Activated gamma-delta T cell (primary cell): ENCODE results near the gene PSG1.
"Not testable (repeated sequence)": the region's sequence is repeated elsewhere in the genome, so short reads cannot be mapped to it uniquely, and the experiment has no call there.

Experiments used
- DNase-seq: peaks from one replicate; lab custom pipeline; 2025; lab: John Stamatoyannopoulos, UW
- total RNA-seq, 2 donors: gene quantifications; one replicate each; lab custom pipeline; 2026; lab: John Stamatoyannopoulos, UW

Gene PSG1
- total RNA-seq = 0 to 0.04 reads per million in 2 donors

DNA sequence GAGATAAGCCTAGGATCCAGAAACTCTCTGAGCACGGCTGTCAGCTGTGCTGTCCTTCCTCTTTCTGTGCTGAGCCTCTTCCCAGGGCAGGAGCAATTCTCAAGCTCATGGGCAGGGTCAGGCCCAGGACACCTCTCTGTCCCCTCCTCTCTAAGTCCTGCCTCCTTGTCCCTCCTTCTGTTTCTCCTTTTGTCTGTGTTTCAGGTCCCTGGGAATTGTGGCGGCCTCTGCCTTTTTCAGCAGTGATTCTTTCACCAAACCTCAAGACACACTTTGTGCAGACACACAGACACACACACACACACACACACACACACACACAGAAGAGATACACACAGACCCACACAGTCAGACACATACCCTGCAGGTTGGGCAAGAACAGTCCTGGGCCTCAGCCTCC is at the start of gene PSG1:
TSS of gene PSG1 (minus strand) at position 101 of the 400 bp plus-strand sequence. CDS start 132 bp downstream, outside the sequence.
- no peak for DNase-seq

DNA sequence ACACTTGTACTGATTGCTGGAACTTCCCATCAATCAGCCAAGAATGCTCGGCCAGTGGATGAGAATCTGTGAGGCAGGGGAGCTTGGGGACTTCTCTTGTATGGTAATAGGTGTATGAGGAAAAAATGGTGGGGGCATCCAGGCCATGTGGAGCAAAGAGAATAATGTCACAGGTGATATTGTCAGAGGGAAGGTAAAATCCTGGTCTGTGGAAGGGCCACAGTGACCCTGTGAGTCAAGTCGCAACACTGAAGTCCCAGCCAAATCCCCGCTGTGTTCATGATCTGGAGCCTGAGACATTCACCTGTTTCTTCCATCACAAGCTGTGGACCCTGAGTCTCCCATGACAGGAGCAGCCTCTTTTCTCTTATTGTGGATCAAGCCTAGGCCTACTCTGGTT is 49.4 kb upstream of the PSG1 start:
- no peak for DNase-seq

- DNase-seq = no peak
Measured at GRCh38 chr19:42926781-42927180, 47.3 kb upstream of the PSG1 start.

- DNase-seq = not testable (repeated sequence)
Measured at GRCh38 chr19:42923106-42923505, 43.6 kb upstream of the PSG1 start.

- not testable (repeated sequence) for DNase-seq
Measured at GRCh38 chr19:42920971-42921370, 41.5 kb upstream of the PSG1 start.

GRCh38 chr19:42919757-42920079 is 40.2 kb upstream of the PSG1 start:
- DNase-seq = no peak

- DNase-seq = not testable (repeated sequence)
Measured at GRCh38 chr19:42919070-42919756, 39.7 kb upstream of the PSG1 start.

DNA sequence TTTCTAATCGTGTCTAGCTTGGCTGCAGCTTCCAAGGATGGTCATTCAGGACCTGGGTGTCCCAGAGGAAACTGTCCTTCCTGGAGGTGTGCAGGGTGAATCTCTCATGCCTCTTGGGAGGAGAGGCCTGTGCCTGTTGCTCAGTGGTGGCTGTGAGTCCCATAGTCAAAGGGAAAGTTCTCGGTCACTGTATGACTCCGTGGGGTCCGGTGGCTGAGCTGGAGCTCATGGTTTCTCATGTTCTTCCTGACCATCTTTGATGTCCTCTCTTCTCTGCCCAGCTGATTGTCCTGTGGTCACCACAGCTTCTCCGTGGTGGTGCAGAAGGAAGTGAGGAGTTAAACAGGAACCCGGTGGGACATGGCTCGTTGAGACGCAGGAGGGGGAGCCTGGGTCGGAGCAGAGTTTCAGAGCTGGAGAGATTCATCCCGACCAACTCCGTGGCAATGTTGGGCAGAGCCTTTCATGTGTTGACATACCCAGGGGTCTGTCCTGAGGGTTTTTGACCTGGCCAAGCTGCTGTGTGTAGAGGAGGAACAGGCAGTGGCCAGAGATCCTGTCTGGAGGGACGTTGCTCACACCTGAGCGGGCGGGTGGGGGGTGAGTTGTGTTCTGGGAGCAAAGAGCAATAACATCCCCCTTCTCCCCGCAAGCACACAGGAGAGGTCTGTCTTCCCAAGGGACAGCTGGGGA is 39.0 kb upstream of the PSG1 start:
- not testable (repeated sequence) for DNase-seq

- not testable (repeated sequence) for DNase-seq
Measured at GRCh38 chr19:42917634-42918033, 38.1 kb upstream of the PSG1 start, which contains the start of gene PSG6. Gene PSG6 (minus strand): TSS chr19:42917894. CDS start chr19:42917792, 102 bp downstream.

DNA sequence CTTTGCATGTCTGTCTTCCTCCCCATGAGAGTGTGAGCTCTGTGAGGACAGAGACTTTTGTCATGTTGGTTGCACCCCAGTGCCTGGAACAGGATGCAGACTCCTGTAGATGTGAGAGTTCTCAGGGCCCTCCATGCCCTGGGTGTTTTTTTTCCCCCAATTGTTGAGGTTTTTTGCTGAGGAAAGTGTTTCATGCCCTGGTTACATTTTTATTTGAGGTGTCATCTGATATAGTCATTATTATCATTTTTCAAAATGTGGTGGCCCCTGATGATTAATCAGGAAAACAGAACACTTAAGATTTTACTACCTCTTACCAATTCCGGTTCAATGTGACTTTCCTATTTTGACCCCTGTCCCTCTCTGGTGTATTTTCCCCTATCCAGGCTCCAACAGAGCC is 37.4 kb upstream of the PSG1 start:
- not testable (repeated sequence) for DNase-seq

DNA sequence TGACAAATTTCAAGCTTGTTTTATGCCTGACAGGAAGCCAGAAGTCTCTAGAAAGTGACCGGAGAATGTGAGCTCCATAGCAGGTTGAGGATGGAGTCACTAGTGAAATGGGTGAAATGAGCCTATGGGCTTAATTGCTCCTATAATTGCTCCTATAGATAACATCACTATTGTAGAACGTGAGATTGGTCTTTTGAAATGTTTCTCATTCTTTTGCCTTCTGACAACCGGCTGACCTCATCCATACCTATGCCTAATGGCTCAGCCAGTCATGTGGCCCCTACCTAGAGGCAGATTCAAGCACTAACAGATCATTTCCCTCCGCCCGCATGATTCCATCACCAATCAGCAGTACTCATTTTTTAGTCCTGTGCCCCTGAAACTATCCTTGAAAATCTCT is 34.0 kb upstream of the PSG1 start:
- not testable (repeated sequence) for DNase-seq

- not testable (repeated sequence) for DNase-seq
Measured at GRCh38 chr19:42912941-42913340, 33.4 kb upstream of the PSG1 start.

DNA sequence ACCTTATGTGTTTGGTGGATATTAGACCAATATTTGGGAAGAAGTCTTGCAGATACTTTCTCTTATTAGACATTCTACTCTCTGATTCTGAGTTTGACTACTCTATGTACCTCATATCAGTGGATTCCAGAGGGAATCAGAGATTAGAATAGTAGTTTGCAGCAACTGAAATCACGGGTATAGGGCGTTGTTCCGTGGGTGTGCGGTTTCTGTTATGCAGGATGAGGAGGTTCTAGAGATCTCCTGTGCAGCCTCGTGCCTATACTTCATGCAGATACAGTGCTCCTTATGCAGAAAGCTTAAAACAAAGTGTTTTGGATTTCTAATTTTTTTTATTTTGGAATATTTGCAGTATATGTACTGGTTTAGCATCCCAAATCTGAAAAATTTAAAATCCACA is 32.2 kb upstream of the PSG1 start:
- DNase-seq = not testable (repeated sequence)

GRCh38 chr19:42906162-42906561 is 26.6 kb upstream of the PSG1 start:
- not testable (repeated sequence) for DNase-seq

DNA sequence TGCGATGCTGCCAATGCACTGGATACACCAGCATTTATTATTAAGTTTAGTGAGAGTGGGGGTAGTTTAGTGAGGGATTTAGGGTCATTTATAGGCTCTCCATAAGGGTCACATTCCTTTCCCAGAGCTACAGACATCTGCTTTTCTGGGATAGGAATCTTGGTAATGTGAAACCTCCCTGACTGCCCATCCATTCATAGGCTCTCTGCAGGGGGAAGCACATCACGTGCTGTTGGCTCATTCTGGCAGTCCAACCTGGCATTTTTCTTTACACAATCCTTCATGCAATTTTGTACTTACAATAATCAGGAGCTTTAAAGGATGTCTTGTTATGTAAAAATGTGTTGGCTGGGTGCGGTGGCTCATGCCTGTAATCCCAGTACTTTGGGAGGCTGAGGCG is 21.0 kb upstream of the PSG1 start:
- DNase-seq = not testable (repeated sequence)

DNA sequence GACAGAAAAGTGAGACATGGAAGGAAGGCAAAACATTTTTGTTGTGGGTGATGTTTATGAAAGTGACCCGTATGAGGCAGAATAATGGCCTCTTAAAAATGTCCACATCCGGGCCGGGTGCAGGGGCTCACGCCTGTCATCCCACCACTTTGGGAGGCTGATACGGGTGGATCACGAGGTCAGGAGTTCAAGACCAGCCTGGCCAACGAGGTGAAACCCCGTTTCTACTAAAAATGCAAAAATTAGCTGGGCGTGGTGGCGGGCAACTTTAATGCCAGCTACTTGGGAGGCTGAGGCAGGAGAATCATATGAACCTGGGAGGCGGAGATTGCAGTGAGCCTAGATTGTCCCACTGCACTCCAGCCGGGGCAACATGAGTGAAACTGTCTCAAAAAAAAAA is 20.2 kb upstream of the PSG1 start:
- DNase-seq = not testable (repeated sequence)

DNA sequence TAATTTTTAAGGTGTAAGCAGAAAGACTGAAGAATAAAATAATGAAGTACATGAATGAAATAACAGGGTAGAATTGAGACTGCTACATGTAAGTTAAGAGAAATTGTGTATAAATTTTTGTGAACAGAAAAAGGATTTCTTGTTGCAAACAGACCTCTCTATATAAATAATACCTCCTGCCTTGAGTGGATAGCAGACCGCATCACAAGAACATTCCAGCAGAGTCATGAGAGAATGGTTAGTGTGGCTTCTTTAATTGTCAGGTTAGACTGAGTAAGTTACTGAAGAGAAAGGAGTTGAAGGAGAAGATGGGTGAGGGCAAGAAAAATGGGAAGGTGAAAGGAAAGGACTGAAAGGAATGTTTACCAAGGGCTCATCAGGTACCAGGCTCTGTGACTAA is 19.6 kb upstream of the PSG1 start:
- not testable (repeated sequence) for DNase-seq

GRCh38 chr19:42898656-42899055 is 19.1 kb upstream of the PSG1 start:
- not testable (repeated sequence) for DNase-seq

- DNase-seq = not testable (repeated sequence)
Measured at GRCh38 chr19:42897729-42898128, 18.2 kb upstream of the PSG1 start.

- DNase-seq = not testable (repeated sequence)
Measured at GRCh38 chr19:42890446-42890845, 10.9 kb upstream of the PSG1 start.

DNA sequence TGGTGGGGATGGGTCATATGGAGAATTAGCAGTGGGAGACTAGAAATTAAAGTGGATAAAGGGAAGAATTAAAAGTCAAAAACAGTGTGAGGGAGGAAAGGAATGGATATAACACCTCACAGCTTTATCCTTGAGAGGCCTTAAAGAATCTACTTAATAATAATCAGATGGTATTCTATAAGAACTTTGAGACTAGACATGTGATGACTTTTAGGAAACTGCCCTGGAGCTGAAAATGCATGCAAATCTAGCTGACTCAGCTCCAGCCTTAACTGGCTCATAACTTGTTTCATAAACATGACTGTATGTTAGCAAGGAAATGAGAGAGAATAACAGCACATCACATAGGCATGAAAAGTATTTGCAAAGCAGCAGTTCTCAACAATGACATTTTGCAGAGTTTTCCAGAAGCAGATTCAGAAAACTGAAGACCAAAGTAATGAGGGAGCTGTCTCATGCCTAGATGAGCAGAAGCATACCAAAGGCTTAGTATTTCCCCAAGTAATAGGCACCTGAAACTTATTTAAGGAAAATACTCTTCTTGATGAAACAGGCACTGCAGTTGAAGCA is 8.4 kb upstream of the PSG1 start:
- DNase-seq = not testable (repeated sequence)

DNA sequence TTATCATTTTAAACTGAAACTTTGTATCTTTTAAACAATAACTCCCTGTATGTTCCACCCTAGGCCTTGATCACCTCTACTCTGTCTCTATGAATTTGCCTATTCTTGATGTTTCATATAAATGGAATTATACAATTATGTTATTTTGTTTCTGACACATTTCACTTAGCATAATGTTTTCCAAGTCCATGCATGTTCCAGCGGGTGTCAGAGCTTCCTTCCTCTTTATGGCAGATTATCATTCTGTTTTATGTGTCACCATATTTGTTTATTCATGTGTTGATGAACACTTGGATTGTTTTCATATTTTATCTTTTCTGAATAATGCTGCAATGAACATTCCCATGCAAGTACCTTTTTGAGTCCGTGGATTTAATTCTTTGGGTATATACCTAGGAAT is 3.2 kb upstream of the PSG1 start:
- DNase-seq = not testable (repeated sequence)

GRCh38 chr19:42882010-42882409 is 2.5 kb upstream of the PSG1 start:
- DNase-seq = not testable (repeated sequence)
